ENCODE measurements around the gene DAAM2. TPM values are rescaled to one million over a fixed set of nuclear protein-coding genes. Genes with fewer than 3 reads are reported as not detected.

The DAAM2 gene
- total and polyA plus RNA-seq, 4 donors = 1.9 to 17.0 (median 4.4) TPM

DNA sequence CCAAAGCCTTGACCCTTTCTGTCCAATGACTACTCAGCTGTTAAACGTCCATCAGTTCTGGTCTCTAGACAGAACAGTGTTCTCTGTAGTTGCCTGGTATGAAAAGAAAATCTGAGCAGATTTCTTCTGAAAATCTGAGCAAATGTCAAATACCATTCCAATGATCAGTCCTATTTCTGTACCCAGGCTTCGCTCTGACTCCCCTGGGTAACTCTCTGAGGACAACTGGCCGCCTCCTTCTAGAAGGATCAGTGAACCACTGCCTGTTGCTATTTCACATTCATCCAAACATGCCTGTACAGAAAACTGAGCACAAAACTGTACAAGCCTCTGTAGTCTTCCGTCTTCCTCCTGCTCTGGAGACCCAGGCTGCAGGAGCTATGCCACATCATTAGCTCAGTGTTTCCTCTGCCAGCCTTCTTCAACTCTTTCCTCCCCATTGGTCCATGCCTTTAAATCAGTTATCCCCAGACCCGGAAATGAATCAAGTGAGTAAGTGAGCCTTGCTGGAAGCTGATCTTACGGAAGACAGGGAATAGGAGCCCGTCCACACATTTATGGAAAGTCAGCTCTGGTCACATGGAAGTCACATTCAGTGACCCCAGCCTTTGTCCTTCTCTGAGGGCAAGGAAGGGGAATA is 63.3 kb downstream of the DAAM2 start:
- H3K9ac ChIP-seq (ENCODE audit: low read depth in 1 of 2, low read length in 2 of 2) = no peak overlapping the region
- peaks cover 0 to 10% (median 3%) of the 10 kb centered on the region in 4 donors for H3K36me3 ChIP-seq (ENCODE audit: control insufficient read depth in 4 of 4, insufficient read depth in 3 of 4, low read depth in 1 of 4, low read length in 3 of 4)
- no peaks in the 10 kb centered on the region for H3K27me3 ChIP-seq (ENCODE audit: control insufficient read depth in 4 of 4, insufficient read depth in 4 of 4, low read length in 3 of 4)
- H3K4me1 ChIP-seq (ENCODE audit: control insufficient read depth in 4 of 4, insufficient read depth in 4 of 4, low read length in 3 of 4) = no peaks in the 10 kb centered on the region
- TF ChIP-seq, protein P1, sequence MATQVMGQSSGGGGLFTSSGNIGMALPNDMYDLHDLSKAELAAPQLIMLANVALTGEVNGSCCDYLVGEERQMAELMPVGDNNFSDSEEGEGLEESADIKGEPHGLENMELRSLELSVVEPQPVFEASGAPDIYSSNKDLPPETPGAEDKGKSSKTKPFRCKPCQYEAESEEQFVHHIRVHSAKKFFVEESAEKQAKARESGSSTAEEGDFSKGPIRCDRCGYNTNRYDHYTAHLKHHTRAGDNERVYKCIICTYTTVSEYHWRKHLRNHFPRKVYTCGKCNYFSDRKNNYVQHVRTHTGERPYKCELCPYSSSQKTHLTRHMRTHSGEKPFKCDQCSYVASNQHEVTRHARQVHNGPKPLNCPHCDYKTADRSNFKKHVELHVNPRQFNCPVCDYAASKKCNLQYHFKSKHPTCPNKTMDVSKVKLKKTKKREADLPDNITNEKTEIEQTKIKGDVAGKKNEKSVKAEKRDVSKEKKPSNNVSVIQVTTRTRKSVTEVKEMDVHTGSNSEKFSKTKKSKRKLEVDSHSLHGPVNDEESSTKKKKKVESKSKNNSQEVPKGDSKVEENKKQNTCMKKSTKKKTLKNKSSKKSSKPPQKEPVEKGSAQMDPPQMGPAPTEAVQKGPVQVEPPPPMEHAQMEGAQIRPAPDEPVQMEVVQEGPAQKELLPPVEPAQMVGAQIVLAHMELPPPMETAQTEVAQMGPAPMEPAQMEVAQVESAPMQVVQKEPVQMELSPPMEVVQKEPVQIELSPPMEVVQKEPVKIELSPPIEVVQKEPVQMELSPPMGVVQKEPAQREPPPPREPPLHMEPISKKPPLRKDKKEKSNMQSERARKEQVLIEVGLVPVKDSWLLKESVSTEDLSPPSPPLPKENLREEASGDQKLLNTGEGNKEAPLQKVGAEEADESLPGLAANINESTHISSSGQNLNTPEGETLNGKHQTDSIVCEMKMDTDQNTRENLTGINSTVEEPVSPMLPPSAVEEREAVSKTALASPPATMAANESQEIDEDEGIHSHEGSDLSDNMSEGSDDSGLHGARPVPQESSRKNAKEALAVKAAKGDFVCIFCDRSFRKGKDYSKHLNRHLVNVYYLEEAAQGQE (IDR thresholded peaks at IDR 0.05) = no peak
- TF ChIP-seq RXRA (IDR thresholded peaks at IDR 0.05) (no peak), EGR1 (IDR thresholded peaks at IDR 0.05; ENCODE audit: low read depth in 2 of 2) (no peak), RAD21 (IDR thresholded peaks at IDR 0.05) (no peak), FOXA2 (IDR thresholded peaks at IDR 0.05) (no peak), FOXA1 (IDR thresholded peaks at IDR 0.05) (no peak), GABPA (IDR thresholded peaks at IDR 0.05 in 1 of 2, conservative IDR thresholded peaks at IDR 0.05 in 1 of 2) (no peak), YY1 (IDR thresholded peaks at IDR 0.05) (no peak), HNF4G (IDR thresholded peaks at IDR 0.05) (no peak), JUND (IDR thresholded peaks at IDR 0.05) (no peak), SP1 (IDR thresholded peaks at IDR 0.05) (no peak), TAF1 (conservative IDR thresholded peaks at IDR 0.05) (no peak), HNF4A (conservative IDR thresholded peaks at IDR 0.05) (no peak)
- TF ChIP-seq, protein P2, sequence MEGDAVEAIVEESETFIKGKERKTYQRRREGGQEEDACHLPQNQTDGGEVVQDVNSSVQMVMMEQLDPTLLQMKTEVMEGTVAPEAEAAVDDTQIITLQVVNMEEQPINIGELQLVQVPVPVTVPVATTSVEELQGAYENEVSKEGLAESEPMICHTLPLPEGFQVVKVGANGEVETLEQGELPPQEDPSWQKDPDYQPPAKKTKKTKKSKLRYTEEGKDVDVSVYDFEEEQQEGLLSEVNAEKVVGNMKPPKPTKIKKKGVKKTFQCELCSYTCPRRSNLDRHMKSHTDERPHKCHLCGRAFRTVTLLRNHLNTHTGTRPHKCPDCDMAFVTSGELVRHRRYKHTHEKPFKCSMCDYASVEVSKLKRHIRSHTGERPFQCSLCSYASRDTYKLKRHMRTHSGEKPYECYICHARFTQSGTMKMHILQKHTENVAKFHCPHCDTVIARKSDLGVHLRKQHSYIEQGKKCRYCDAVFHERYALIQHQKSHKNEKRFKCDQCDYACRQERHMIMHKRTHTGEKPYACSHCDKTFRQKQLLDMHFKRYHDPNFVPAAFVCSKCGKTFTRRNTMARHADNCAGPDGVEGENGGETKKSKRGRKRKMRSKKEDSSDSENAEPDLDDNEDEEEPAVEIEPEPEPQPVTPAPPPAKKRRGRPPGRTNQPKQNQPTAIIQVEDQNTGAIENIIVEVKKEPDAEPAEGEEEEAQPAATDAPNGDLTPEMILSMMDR (IDR thresholded peaks at IDR 0.05; ENCODE audit: low read depth, low read length, missing input control) = no peak
- TF ChIP-seq, protein P3, sequence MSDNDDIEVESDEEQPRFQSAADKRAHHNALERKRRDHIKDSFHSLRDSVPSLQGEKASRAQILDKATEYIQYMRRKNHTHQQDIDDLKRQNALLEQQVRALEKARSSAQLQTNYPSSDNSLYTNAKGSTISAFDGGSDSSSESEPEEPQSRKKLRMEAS (IDR thresholded peaks at IDR 0.05) = no peak
- TF ChIP-seq, protein P4, sequence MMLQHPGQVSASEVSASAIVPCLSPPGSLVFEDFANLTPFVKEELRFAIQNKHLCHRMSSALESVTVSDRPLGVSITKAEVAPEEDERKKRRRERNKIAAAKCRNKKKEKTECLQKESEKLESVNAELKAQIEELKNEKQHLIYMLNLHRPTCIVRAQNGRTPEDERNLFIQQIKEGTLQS (IDR thresholded peaks at IDR 0.05) = no peak
- TF ChIP-seq, protein P5, sequence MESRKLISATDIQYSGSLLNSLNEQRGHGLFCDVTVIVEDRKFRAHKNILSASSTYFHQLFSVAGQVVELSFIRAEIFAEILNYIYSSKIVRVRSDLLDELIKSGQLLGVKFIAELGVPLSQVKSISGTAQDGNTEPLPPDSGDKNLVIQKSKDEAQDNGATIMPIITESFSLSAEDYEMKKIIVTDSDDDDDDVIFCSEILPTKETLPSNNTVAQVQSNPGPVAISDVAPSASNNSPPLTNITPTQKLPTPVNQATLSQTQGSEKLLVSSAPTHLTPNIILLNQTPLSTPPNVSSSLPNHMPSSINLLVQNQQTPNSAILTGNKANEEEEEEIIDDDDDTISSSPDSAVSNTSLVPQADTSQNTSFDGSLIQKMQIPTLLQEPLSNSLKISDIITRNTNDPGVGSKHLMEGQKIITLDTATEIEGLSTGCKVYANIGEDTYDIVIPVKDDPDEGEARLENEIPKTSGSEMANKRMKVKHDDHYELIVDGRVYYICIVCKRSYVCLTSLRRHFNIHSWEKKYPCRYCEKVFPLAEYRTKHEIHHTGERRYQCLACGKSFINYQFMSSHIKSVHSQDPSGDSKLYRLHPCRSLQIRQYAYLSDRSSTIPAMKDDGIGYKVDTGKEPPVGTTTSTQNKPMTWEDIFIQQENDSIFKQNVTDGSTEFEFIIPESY (IDR thresholded peaks at IDR 0.05) = no peak
- DNase-seq (ENCODE audit: low spot score) = no peak
- H3K27ac ChIP-seq (ENCODE audit: low read depth in 1 of 2, low read length in 2 of 2) = no peak overlapping the region
- no peak overlapping the region for H3K4me3 ChIP-seq (ENCODE audit: low read depth in 1 of 3, low read length in 3 of 3)
- 87% methylated on average over 7 of the region's 7 CpGs for WGBS
- H3K9me3 ChIP-seq (ENCODE audit: control insufficient read depth in 4 of 4, low read length in 3 of 4) = no peaks in the 10 kb centered on the region

Data from liver (tissue), 9 donors.